H1 (cell line): ENCODE results near the gene SLC25A17.

ENCODE experiments used
- BACH1 ChIP-seq: IDR thresholded peaks from 2 replicates; pipeline ENCODE4 v1.6.1; 2012; ENCODE audit warnings: low read length, improper control_type of control experiment
- GABPA ChIP-seq: IDR thresholded peaks from 2 replicates; pipeline ENCODE4 v1.6.1; 2011; ENCODE audit warnings: mild to moderate bottlenecking, low read length, moderate library complexity, borderline replicate concordance; ENCODE audit not compliant: insufficient read depth
- JUND ChIP-seq: IDR thresholded peaks from 2 replicates; pipeline ENCODE4 v1.6.1; 2011; ENCODE audit warnings: mild to moderate bottlenecking, improper control_type of control experiment, low read length
- POLR2A ChIP-seq, 2 experiments: IDR thresholded peaks; 1 replicate in 1 of 2; 2 replicates in 1 of 2; pipeline ENCODE4 v1.6.1; 2011; ENCODE audit warnings: low read depth in 2 of 2, low read length in 2 of 2, mild to moderate bottlenecking in 2 of 2; ENCODE audit errors: control extremely low read depth in 1 of 2

GRCh38 chr22:40747361-40747760 is 71.8 kb downstream of the SLC25A17 start:
- TF ChIP-seq BACH1 (no peak), JUND (no peak), GABPA (no peak), POLR2A (IDR thresholded peaks at IDR 0.05; ENCODE audit: control extremely low read depth in 1 of 2, low read depth in 2 of 2, low read length in 2 of 2) (no peak)
